Kidney tubule cell (primary cell): ENCODE results near the gene TMPRSS6.

Experiments used
- DNase-seq: peaks from one replicate; pipeline ENCODE4 v3.0.0-alpha.2; 2018; ENCODE audit warnings: low spot score

Gene TMPRSS6

GRCh38 chr22:37026325-37026724, 83.2 kb downstream of the TMPRSS6 start:
- DNase-seq = no peak

GRCh38 chr22:37025500-37026070, 83.9 kb downstream of the TMPRSS6 start:
- no peak for DNase-seq

- no peak for DNase-seq
These were observed 85.0 kb downstream of the TMPRSS6 start for GRCh38 chr22:37024339-37025157.

DNA sequence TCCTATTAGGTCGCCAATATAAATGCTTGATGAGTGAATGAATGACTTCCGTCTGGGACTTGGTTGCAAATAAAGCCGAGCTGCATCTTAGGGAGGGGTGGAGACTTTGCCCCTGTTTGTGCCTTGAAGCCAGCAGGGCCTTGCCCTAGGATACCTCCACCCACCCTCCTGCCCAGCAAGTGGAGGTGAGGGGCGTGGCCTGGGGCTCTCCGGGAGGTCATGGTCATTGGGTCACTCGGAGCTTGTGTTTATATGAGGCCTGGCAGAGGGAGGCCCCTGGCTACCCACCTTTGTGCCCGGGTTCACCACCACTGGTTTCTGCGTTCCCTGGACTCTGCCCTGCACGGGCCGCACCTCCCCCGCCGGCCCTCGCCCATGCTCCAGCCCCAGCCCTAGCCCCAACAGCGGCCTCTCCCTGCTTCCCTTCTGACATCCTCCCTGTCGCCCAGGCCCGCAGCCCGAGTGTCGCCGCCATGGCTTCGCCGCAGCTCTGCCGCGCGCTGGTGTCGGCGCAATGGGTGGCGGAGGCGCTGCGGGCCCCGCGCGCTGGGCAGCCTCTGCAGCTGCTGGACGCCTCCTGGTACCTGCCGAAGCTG, 85.7 kb downstream of the TMPRSS6 start:
- DNase-seq = no peak

- no peak for DNase-seq
These were observed 86.8 kb downstream of the TMPRSS6 start for GRCh38 chr22:37022483-37023337.

DNA sequence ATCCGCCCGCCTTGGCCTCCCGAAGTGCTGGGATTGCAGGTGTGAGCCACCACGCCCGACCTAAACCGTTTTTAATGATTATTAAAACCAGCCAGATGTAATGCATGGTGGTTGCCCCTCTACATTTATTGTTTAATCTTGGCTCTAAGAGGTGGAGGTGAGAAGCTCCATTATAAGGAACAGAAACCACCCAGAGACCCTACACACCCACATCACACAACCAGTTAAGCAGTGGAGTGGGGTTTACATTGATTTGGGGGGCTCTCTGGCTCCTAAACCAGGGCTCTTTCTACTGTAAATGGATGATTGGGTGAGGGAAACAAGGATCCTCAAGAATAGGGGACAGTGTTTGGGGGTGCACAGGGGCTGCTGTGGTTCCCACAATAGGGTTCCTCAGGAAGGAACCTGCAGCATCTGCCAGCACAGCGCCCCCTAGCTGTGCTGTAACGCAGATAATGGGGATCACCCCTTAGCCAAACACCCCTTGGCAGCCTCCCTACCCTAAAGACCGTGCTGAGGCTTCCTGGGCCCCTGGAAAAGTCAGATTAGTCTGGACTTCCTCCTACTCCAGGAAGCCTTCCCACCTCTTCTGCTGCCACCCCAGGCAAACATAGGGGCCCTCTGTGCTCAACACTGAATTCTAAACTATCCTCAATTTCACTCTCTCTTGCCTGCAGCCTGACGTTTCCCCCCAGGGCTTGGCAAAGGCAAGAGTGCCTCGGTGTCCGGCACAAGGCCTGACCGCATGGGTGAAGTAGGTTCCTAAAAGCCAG, 87.6 kb downstream of the TMPRSS6 start:
- DNase-seq = peak; percentile 39

DNA sequence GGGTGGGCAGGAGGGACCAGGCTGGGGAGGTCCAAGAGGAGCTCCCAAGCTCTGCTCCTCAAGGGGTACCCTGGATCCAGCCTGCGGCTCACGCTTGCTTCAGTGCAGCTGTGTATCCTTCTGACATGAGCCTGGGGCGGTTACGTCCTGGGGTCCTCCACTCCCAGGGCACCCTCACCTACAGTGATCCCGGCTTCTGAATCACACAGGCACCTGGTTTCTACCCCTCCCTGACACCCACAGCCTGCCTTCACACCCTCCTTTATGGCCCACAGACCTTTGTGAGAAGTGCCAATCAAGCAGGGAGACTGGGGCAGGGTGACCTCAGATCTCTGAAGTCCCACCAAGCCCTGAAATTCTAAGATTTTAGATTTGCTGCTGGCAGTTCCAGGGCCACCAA, 88.5 kb downstream of the TMPRSS6 start:
- DNase-seq = no peak

DNA sequence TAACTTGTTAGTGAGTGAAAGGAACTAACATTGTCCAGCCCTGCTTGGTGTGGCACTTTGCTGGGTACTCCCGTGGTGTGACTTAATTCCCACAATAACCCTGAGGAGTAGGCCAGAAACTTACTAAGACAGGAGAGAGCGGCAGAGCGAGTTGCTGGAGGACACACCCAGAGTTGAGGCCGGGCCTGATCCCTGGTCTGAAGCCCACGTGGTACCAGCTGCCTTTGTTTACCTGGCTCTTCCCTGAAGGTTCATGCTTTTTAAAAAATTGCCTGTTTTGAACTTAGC, 89.4 kb downstream of the TMPRSS6 start:
- DNase-seq = peak; percentile 54

GRCh38 chr22:37019309-37020191, 90.0 kb downstream of the TMPRSS6 start, which contains the start of the genes MPST and TST:
Gene MPST (plus strand): TSS chr22:37019742. CDS start chr22:37019837, 95 bp downstream.
Gene TST (minus strand): TSS chr22:37019447. CDS start chr22:37018732, 715 bp downstream.
- peak; percentile 80 for DNase-seq

- DNase-seq = peak; percentile 44
These were observed 90.7 kb downstream of the TMPRSS6 start for GRCh38 chr22:37018815-37019308.

- DNase-seq = no peak
These were observed 91.3 kb downstream of the TMPRSS6 start for GRCh38 chr22:37018086-37018814.

DNA sequence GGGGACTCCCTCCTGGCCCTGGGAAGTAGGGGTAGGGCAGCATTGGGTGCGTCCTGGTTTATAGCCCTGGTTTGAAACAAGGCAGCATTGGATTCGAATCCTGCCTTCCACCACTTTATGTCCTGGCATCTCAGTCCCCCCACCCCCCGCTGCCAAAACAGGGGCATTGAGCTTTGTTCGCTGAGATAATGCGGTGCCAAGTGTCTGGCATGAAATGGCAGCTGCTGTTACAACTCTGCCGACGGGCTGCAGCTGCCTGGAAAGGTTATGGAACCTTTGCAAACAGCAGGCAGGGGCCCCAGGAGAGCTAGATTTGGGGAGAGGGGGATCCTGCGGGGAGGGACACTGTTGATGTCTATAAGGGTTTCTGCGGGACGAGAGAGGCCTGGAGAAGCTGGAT, 92.2 kb downstream of the TMPRSS6 start:
- DNase-seq = no peak

DNA sequence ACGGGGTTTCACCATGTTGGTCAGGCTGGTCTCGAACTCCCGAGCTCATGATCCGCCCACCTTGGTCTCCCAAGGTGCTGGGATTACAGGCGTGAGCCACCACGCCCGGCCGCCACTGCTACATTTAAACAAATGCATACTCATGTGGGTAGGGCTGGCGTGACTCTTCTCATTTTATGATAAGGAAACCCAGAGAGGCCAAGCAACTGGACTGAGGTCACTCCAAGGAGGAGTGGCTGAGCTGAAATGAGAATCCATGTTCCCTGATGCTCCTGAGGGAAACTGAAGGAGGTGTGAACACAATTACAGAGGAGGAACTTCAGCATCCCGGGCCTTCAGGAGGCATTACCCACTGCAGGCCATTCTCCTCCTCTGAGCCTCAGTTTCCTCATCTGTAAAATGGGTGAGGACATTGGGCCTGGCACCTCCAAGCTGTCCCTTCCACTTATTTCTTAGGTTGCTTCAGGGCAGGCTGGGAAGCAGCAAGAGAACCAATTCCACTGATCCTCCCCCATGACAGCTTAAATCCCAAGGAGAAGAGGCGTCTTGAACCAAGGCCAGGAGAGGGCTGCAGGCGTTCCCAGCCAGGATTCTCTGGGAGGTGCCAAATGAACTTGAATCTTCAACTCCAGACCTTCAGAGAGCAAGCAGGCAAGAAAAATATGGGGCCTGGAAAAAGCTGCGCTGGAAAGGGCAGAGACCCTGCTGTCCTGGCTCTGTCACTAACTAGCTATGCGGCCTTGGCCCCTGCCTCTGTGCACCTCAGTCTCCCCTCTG, 93.2 kb downstream of the TMPRSS6 start:
- DNase-seq = no peak

DNA sequence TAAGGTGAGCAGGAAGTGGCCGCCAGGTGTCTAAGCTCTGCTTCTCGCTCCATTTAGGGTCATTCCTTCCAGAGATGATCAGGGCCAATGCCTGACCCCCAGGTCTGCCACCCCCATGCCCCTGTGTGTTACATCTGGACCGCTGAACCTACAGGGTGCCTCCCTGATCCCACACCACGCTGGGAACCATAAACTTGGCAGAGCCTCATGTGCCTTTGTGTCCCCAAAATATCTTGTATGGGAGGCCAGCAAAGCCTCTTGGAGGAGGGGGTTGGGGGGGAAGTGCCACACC, 94.0 kb downstream of the TMPRSS6 start:
- DNase-seq = no peak
